ENCODE data around the gene CYP51A1.
"Not testable (repeated sequence)": the region's sequence is repeated elsewhere in the genome, so short reads cannot be mapped to it uniquely, and the experiment has no call there.

The CYP51A1 gene

DNA sequence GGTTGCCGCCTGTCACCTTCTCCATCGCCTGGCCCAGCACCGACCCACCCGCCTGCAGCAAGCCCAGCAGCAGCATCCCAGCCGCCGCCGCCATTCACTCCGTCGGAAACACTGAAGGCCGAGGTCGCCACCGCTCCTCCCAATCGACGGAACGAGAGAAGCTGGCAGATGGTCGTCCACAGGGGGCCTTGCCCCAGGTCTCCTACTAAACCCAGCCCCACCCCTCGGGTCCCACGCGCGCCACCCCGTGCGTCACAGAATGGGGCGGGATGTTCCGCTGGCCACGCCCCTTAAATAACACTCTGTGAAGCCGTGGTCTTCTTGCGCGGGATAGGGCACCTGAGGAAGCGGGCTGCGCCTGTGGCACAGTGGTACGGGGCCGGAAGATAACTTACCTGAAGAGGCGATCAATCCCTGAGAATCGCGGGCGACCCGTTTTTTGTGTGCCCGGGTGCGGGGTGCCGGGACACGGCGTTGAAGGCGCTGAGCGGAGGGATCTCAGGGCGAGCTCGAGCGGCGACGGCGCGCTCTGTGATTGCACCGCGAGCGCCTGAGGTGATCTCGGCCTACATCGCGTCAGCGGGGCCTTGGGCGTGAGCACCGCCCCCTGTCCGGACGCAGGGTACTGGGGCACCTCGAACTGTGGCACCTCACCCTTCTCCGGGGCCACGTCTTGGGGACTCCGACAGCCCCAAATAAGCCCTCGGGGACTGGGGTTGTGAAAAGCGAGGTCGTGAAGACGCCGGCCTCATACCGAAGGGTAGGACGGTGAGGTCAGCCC, at the start of gene CYP51A1:
CYP51A1 (minus strand) TSS at position 207 of the 781 bp plus-strand sequence; CDS start at position 94, 113 bp downstream.
- H3K36me3 Mint-ChIP-seq (ENCODE audit: low read depth): peaks cover 21% of the 10 kb centered on the region
- no peaks in the 10 kb centered on the region for H3K27me3 Mint-ChIP-seq (ENCODE audit: low read depth)
- peaks cover 44% of the 10 kb centered on the region for H3K4me1 Mint-ChIP-seq (ENCODE audit: low read depth)
- DNase-seq (ENCODE audit: low spot score): peak; percentile 94
- H3K9me3 Mint-ChIP-seq: peaks cover 6% of the 10 kb centered on the region
- peak within 1 kb of the TSS; percentile 92 for H3K4me3 Mint-ChIP-seq
- peak within 1 kb of the TSS; percentile 98 for H3K27ac Mint-ChIP-seq

DNA sequence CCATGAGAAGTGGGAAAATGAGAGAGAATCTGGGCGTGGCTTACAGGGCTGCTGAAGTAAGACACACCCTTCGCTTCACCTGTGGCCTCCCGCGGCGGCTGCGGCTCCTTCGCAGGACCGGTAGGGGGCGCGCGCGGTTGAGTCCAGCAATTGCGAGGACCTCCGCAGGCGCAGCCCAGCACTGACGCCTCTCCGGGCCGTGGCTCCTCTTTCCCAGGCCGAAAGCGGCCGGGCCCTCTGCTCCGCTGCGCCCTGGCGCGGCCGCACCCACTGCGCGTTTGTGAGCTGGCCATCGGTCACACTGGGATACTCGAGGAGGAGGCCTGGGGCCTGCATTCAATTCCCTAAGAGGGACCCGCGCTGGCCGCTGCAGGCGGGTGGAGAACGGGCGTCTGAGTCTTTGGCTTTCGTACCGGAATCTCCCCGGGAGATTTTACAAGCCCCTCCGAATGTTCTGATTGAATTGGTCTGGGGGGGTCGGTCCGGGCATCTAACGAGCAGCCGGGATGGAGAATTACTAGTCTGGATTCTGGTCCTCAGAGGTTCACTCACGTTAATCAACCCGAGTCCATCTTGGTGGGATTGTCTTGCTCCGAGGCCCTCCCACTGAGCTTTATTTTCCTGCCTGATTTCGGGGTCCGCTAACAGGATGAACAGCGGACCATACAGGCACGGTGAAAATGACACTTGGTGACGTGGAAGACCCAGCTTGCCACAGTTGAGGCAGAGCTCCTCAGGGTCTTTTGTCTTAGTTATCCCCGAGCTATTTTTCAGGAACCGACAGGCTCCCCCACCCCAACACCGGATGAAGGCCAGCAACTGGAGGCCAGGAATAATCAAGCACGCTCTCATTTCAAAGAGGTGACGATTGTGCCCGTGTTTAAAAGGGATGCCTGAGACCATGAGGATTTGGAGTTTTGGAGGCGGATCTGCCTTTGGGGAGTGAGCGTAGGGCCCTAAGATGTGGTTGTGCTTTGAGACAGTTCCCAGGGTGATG, 44.9 kb upstream of the CYP51A1 start, which contains the start of gene LRRD1:
LRRD1 (minus strand) TSS at position 215 of the 997 bp plus-strand sequence. CDS start 13,940 bp downstream, outside the sequence.
- H3K27me3 Mint-ChIP-seq (ENCODE audit: low read depth): peaks cover 31% of the 10 kb centered on the region
- H3K4me1 Mint-ChIP-seq (ENCODE audit: low read depth): peaks cover 8% of the 10 kb centered on the region
- peak; percentile 88 for DNase-seq (ENCODE audit: low spot score)
- peaks cover 4% of the 10 kb centered on the region for H3K9me3 Mint-ChIP-seq
- H3K27ac Mint-ChIP-seq: no peak within 1 kb of the TSS
- peaks cover 2% of the 10 kb centered on the region for H3K36me3 Mint-ChIP-seq (ENCODE audit: low read depth)
- peak within 1 kb of the TSS; percentile 70 for H3K4me3 Mint-ChIP-seq

DNA sequence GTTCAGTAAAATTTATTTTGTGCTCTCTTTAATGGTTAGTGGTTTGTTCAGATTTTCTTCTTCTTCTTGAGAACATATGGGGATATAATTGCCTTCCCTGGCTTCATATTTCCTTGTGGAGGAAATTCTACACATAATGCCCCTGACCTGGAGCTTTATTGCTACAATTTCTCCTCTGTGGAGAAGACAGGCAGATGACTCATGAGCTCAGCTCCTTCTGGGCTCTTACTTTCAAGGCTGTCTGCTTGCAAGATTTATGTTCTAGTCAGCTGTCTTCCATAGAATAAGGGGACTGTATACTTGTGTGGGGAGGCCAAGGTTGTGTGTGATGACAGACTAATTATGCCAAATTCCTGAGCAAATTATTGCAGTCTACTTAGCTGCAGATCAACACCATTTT, 43.1 kb upstream of the CYP51A1 start:
- peaks cover 33% of the 10 kb centered on the region for H3K27me3 Mint-ChIP-seq (ENCODE audit: low read depth)
- H3K4me1 Mint-ChIP-seq (ENCODE audit: low read depth): peaks cover 8% of the 10 kb centered on the region
- no peak overlapping the region for H3K4me3 Mint-ChIP-seq
- DNase-seq (ENCODE audit: low spot score): no peak
- H3K9me3 Mint-ChIP-seq: peaks cover 3% of the 10 kb centered on the region
- H3K36me3 Mint-ChIP-seq (ENCODE audit: low read depth): peaks cover 2% of the 10 kb centered on the region
- H3K27ac Mint-ChIP-seq: no peak overlapping the region

DNA sequence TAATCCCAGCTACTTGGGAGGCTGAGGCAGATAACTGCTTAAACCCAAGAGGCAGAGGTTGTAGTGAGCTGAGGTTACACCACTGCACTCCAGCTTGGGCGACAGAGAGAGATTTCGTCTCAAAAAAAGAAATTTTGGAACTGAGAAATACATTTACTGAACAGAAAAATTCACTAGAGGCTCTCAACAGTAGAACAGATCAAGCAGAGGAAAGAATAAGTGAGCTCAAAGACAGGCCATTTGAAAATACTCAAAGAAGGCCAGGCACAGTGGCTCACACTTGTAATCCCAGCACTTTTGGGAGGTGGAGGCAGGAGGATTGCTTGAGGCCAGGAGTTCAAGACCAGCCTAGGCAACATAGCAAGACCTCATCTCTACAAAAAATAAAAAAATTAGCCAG, 35.3 kb upstream of the CYP51A1 start:
- not testable (repeated sequence) for H3K4me3 Mint-ChIP-seq; H3K4me1 Mint-ChIP-seq (ENCODE audit: low read depth); H3K27ac Mint-ChIP-seq; DNase-seq (ENCODE audit: low spot score); H3K9me3 Mint-ChIP-seq; H3K36me3 Mint-ChIP-seq (ENCODE audit: low read depth)
- H3K27me3 Mint-ChIP-seq (ENCODE audit: low read depth): peaks cover 25% of the 10 kb centered on the region

DNA sequence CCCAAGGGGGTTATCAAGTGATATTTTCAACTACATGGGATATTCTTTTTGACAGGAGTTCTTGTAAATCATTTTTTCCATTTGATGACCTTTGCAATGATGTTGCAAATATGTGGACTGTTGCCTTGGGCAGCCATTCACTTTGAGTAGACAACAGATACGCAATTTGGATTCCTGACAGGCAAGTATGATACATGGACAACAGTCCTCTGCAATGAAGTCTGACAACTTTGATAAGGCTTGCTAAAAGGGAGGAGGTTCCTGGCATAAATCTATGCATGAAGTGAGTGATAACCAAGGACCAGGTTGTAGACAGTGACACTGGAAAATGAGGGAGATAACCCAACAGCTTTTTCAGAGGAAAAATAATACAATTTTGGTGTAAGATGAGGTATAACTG, 27.0 kb upstream of the CYP51A1 start:
- H3K4me1 Mint-ChIP-seq (ENCODE audit: low read depth): peaks cover 5% of the 10 kb centered on the region
- H3K4me3 Mint-ChIP-seq: no peak overlapping the region
- H3K9me3 Mint-ChIP-seq: no peaks in the 10 kb centered on the region

DNA sequence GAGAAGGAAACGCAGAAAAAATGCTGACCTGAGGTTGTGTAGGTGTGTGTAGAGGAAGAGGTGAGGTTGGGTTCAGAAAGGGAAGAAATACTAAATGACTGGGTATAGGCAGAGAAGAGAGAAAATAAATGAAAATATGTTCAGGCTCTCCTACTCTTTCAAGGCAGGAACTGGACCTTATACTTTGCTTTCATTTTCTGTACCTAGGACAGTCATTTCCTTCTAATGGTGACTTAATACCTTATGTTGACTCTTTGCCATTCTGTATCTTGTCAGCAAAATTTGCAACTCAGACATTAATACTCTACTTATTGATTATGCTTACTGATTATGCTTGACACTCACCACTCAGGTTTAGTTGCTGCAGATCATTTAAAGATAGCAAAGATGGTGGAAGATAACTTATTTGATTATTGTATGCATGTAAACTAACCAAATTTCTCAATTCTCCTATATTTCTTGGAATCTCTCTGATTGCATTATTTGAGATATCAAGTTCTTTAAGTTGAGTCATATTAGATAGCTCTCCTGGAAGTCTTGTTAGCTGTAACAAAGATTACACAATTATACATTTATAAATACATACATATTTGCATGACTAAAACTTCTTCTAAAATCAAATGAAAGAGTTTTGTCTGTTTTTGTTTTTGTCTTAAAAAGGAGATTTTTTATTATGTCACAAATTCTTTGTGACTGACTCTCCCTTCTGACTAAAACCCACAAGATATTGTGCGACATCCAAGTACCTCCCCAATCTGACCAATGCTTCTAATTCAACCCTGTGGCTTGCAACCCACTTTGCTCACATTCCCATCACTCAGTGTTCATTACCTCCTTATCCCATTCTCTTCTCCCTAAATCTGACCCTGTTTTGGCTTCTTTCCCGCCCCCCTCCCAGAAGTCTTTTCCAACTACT, 24.6 kb upstream of the CYP51A1 start:
- H3K27ac Mint-ChIP-seq: no peak overlapping the region
- H3K9me3 Mint-ChIP-seq: no peaks in the 10 kb centered on the region
- H3K27me3 Mint-ChIP-seq (ENCODE audit: low read depth): peaks cover 28% of the 10 kb centered on the region
- peaks cover 5% of the 10 kb centered on the region for H3K4me1 Mint-ChIP-seq (ENCODE audit: low read depth)
- no peak overlapping the region for H3K4me3 Mint-ChIP-seq
- H3K36me3 Mint-ChIP-seq (ENCODE audit: low read depth): no peaks in the 10 kb centered on the region
- no peak for DNase-seq (ENCODE audit: low spot score)

More for the DNA sequence above, 27.0 kb upstream of the CYP51A1 start:
- Mint-ChIP-seq H3K27me3 (ENCODE audit: low read depth) (peaks cover 27% of the 10 kb centered on the region), H3K36me3 (ENCODE audit: low read depth) (no peaks in the 10 kb centered on the region), H3K27ac (no peak overlapping the region)
- DNase-seq (ENCODE audit: low spot score): no peak

DNA sequence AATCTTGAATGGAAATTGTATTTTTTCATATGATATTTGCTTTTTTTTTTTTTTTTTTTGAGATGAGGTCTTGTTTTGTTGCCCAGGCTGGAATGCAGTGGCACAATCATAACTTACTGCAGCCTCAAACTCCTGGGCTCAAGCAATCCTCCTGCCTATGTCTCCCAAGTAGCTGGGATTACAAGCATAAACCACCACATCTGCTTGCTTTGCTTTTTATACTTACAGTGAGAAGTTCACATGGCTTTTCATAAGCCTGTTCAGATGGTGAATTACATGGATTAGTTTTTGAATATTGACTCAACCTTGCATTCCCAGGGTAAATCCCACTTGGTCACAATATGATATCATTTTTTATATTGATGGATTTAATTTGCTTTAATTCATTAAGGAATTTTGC, 22.7 kb upstream of the CYP51A1 start:
- Mint-ChIP-seq H3K36me3 (ENCODE audit: low read depth) (no peaks in the 10 kb centered on the region), H3K4me3 (no peak overlapping the region), H3K4me1 (ENCODE audit: low read depth) (peaks cover 5% of the 10 kb centered on the region), H3K27me3 (ENCODE audit: low read depth) (peaks cover 22% of the 10 kb centered on the region), H3K27ac (no peak overlapping the region), H3K9me3 (no peaks in the 10 kb centered on the region)
- no peak for DNase-seq (ENCODE audit: low spot score)

DNA sequence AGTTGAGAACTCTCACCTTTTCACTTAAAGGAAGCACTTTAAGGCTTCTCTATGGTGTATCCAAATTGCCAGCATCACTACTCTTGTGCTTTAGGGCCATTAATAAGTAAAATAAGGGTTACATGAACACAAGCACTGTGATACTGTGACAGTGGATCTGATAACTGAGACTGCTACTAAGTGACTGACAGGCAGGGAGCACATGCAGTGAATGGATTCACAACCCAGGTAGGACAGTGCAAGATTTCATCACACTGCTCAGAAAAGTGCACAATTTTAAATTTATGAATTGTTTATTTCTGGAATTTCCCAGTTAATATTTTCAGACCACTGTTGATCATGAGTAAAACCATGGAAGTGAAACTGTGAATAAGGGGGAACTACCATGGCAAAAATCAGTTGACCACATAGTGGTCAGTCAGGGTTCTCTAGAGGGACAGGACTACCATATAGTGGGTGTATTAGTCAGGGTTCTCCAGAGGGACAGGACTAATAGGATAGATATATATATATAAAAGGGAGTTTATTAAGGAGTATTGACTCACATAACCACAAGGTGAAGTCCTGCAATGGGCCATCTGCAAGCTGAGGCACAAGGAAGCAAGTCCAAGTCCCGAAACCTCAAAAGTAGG, 20.9 kb upstream of the CYP51A1 start:
- no peaks in the 10 kb centered on the region for H3K9me3 Mint-ChIP-seq

DNA sequence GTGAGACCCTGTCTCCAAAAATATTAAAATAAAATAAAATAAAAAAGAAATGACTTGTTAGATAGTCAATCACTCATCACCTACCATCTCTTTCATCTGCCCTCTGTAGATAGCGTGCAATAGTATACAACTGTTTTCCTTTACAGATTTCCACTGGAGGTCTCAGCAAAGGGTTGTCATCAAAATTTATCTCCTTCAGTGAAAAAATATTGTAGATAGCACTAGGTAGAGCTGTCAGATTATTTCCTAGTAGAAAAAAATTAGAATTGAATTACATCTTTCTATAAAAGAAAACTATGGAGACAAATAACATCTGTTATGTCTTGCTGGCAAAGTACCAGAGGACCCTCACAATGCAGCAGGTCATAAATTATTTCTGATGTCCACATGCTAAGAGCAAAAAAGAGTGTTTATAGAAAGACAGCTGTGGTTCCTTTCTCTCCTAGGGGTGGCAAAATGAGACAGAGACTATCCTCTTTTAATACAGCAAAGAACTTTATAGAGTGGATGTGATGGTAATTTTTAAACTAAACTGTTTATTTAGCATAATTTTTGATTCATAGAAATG, 16.3 kb upstream of the CYP51A1 start:
- peaks cover 10% of the 10 kb centered on the region for H3K27me3 Mint-ChIP-seq (ENCODE audit: low read depth)
- H3K4me1 Mint-ChIP-seq (ENCODE audit: low read depth): no peaks in the 10 kb centered on the region
- no peaks in the 10 kb centered on the region for H3K36me3 Mint-ChIP-seq (ENCODE audit: low read depth)

More for the DNA sequence above, 20.9 kb upstream of the CYP51A1 start:
- Mint-ChIP-seq H3K4me3 (no peak overlapping the region), H3K4me1 (ENCODE audit: low read depth) (peaks cover 5% of the 10 kb centered on the region), H3K27me3 (ENCODE audit: low read depth) (peaks cover 13% of the 10 kb centered on the region), H3K27ac (no peak overlapping the region), H3K36me3 (ENCODE audit: low read depth) (no peaks in the 10 kb centered on the region)
- DNase-seq (ENCODE audit: low spot score): no peak

DNA sequence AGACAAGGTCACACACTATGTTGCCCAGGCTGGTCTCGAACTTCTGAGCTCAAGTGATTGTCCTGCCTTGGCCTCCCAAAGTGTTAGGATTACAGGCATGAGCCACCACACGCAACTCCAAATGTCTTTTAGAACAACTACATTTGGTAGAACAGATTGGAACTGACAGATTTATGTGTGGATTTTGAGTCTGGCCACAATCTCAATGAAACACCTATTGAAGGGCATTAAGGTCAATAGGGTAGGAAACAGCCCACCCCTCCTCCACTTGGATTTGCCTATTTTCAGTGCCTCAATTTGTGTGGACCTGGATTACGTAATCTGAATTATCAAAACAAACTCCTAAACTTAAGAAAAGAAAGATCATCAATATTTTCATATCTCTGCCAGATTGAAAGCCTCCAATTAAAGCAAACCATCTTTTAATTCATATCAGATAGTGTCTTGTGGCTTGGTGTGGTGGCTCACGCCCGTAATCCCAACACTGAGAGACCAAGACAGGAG, 15.5 kb upstream of the CYP51A1 start:
- H3K4me1 Mint-ChIP-seq (ENCODE audit: low read depth): no peaks in the 10 kb centered on the region
- no peak overlapping the region for H3K27ac Mint-ChIP-seq
- H3K9me3 Mint-ChIP-seq: no peaks in the 10 kb centered on the region
- H3K36me3 Mint-ChIP-seq (ENCODE audit: low read depth): no peaks in the 10 kb centered on the region
- DNase-seq (ENCODE audit: low spot score): no peak
- no peak overlapping the region for H3K4me3 Mint-ChIP-seq
- H3K27me3 Mint-ChIP-seq (ENCODE audit: low read depth): peaks cover 7% of the 10 kb centered on the region

More for the DNA sequence above, 16.3 kb upstream of the CYP51A1 start:
- H3K9me3 Mint-ChIP-seq: no peaks in the 10 kb centered on the region
- no peak overlapping the region for H3K4me3 Mint-ChIP-seq
- H3K27ac Mint-ChIP-seq: no peak overlapping the region
- DNase-seq (ENCODE audit: low spot score): no peak

DNA sequence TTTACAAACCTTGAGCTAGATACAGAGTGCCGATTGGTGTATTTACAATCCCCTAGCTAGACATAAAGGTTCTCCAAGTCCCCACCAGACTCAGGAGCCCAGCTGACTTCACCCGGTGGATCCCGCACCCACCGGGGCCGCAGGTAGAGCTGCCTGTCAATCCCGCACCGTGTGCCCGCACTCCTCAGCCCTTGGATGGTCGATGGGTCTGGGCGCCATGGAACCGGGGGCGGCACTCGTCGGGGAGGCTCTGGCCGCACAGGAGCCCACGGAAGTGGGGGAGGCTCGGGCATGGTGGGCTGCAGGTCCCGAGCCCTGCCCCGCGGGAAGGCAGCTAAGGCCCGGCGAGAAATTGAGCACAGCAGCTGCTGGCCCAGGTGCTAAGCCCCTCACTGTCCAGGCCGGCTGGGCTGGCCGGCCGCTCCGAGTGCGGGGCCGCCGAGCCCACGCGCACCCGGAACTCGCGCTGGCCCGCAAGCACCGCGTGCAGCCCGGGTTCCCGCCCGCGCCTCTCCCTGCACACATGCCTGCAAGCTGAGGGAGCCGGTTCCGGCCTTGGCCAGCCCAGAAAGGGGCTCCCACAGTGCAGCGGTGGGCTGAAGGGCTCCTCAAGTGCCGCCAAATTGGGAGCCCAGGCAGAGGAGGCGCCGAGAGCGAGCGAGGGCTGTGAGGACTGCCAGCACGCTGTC, 9.1 kb upstream of the CYP51A1 start:
- not testable (repeated sequence) for H3K9me3 Mint-ChIP-seq; H3K27ac Mint-ChIP-seq; DNase-seq (ENCODE audit: low spot score); H3K36me3 Mint-ChIP-seq (ENCODE audit: low read depth); H3K4me1 Mint-ChIP-seq (ENCODE audit: low read depth); H3K27me3 Mint-ChIP-seq (ENCODE audit: low read depth); H3K4me3 Mint-ChIP-seq

DNA sequence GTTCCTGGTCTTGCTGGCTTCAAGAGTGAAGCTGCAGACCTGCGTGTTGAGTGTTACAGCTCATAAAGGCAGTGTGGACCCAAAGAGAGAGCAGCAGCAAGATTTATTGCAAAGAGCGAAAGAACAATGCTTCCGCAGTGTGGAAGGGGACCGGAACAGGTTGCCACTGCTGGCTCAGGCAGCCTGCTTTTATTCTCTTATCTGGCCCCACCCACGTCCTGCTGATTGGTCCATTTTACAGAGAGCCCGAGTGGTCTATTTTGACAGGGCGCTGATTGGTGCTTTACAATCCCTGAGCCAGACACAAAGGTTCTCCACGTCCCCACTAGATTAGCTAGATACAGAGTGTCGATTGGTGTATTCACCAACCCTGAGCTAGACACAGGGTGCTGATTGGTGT, 8.5 kb upstream of the CYP51A1 start:
- H3K4me3 Mint-ChIP-seq; H3K4me1 Mint-ChIP-seq (ENCODE audit: low read depth); H3K36me3 Mint-ChIP-seq (ENCODE audit: low read depth); H3K27ac Mint-ChIP-seq; DNase-seq (ENCODE audit: low spot score); H3K27me3 Mint-ChIP-seq (ENCODE audit: low read depth): not testable (repeated sequence)
- peaks cover 10% of the 10 kb centered on the region for H3K9me3 Mint-ChIP-seq
